ENCODE data around the gene STX2.
"Not testable (repeated sequence)": the region's sequence is repeated elsewhere in the genome, so short reads cannot be mapped to it uniquely, and the experiment has no call there.

- TF ChIP-seq, protein P1, sequence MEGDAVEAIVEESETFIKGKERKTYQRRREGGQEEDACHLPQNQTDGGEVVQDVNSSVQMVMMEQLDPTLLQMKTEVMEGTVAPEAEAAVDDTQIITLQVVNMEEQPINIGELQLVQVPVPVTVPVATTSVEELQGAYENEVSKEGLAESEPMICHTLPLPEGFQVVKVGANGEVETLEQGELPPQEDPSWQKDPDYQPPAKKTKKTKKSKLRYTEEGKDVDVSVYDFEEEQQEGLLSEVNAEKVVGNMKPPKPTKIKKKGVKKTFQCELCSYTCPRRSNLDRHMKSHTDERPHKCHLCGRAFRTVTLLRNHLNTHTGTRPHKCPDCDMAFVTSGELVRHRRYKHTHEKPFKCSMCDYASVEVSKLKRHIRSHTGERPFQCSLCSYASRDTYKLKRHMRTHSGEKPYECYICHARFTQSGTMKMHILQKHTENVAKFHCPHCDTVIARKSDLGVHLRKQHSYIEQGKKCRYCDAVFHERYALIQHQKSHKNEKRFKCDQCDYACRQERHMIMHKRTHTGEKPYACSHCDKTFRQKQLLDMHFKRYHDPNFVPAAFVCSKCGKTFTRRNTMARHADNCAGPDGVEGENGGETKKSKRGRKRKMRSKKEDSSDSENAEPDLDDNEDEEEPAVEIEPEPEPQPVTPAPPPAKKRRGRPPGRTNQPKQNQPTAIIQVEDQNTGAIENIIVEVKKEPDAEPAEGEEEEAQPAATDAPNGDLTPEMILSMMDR (IDR thresholded peaks at IDR 0.05 in 8 of 11, conservative IDR thresholded peaks at IDR 0.05 in 3 of 11) = not testable (repeated sequence)
- not testable (repeated sequence) for TF ChIP-seq POLR2A (IDR thresholded peaks at IDR 0.05)
Observed at GRCh38 chr12:130862771-130863170, 23.7 kb upstream of the STX2 start.

Data from spleen (tissue), 7 donors.